ENCODE measurements around the gene MELK.

DNA sequence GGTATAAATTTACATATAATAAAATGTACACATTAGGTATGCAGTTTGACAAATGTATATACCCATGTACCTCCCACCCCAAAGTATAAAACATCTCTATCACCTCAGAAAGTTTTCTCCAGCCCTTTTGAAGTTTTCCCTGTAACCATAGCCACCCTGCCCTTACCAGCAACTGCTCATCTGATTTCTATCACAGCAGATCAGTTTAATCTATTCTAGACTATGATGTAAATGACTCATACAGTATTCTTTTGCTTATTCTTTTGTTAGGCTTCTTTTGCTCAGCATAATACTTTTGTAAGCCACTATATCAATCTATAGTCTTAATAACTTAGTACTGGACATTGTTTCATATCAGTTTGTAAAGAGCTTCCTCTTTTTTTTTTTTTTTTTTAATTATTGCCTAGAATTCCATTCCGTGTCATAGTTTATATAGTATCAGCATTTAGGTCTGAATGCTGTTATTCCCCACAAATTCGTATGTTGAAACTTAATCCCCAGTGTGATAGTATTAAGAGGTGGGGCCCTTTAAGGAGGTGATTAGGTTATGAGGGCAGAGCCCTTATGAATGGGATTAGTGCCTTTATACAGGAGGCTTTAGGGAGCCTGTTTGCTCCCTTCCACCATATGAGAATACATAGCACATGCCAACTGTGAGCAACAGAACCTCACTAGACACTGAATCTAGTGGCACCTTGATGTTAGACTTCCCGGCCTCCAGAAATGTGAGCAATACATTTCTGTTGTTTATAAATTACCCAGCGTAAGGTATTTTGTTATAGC, 20.3 kb downstream of the MELK start:
- TF ChIP-seq, protein P1, sequence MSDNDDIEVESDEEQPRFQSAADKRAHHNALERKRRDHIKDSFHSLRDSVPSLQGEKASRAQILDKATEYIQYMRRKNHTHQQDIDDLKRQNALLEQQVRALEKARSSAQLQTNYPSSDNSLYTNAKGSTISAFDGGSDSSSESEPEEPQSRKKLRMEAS (IDR thresholded peaks at IDR 0.05; ENCODE audit: insufficient read depth, insufficient read length) = no peak
- no peak for TF ChIP-seq POLR2A (IDR thresholded peaks at IDR 0.05; ENCODE audit: low read depth, low read length)
- TF ChIP-seq, protein P2, sequence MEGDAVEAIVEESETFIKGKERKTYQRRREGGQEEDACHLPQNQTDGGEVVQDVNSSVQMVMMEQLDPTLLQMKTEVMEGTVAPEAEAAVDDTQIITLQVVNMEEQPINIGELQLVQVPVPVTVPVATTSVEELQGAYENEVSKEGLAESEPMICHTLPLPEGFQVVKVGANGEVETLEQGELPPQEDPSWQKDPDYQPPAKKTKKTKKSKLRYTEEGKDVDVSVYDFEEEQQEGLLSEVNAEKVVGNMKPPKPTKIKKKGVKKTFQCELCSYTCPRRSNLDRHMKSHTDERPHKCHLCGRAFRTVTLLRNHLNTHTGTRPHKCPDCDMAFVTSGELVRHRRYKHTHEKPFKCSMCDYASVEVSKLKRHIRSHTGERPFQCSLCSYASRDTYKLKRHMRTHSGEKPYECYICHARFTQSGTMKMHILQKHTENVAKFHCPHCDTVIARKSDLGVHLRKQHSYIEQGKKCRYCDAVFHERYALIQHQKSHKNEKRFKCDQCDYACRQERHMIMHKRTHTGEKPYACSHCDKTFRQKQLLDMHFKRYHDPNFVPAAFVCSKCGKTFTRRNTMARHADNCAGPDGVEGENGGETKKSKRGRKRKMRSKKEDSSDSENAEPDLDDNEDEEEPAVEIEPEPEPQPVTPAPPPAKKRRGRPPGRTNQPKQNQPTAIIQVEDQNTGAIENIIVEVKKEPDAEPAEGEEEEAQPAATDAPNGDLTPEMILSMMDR (IDR thresholded peaks at IDR 0.05; ENCODE audit: extremely low read depth in 1 of 2, insufficient read depth in 1 of 2, low read depth in 1 of 2, low read length in 2 of 2) = no peak

Data from endothelial cell of umbilical vein (primary cell).